WTC11 (cell line): ENCODE measurements around the gene OGFOD2.

Experiments used
- CTCF ChIP-seq: fragments of 200-600 bp; IDR thresholded peaks from 2 replicates; pipeline ENCODE4 v1.8.0; 2022; ENCODE audit warnings: antibody characterized with exemption
- ERG ChIP-seq: fragments of 250-450 bp; sonication (Bioruptor Pico); IDR thresholded peaks from 2 replicates; pipeline ENCODE4 v1.8.0; 2021; ENCODE audit warnings: mild to moderate bottlenecking
- ESRRA ChIP-seq: sonication (generic); formaldehyde crosslinking; IDR thresholded peaks from 2 replicates; pipeline ENCODE4 v1.8.1; 2022; ENCODE audit warnings: mild to moderate bottlenecking, missing genetic modification reagents, borderline replicate concordance
- FOXK1 ChIP-seq: sonication (generic); formaldehyde crosslinking; IDR thresholded peaks from 2 replicates; pipeline ENCODE4 v1.8.0; 2022; ENCODE audit warnings: mild to moderate bottlenecking, moderate library complexity, missing genetic modification reagents
- FOXP4 ChIP-seq: sonication (generic); formaldehyde crosslinking; IDR thresholded peaks from 2 replicates; pipeline ENCODE4 v1.8.0; 2022; ENCODE audit warnings: mild to moderate bottlenecking, missing genetic modification reagents
- HMGXB4 ChIP-seq: sonication (generic); formaldehyde crosslinking; IDR thresholded peaks from 2 replicates; pipeline ENCODE4 v1.8.1; 2023; ENCODE audit warnings: mild to moderate bottlenecking, moderate library complexity, missing genetic modification reagents
- NFYB ChIP-seq: sonication (generic); formaldehyde crosslinking; conservative IDR thresholded peaks from 2 replicates; pipeline ENCODE4 v1.8.0; 2022; ENCODE audit warnings: low read depth, missing genetic modification reagents
- NR1H2 ChIP-seq: sonication (generic); formaldehyde crosslinking; IDR thresholded peaks from 2 replicates; pipeline ENCODE4 v1.9.0; 2021; ENCODE audit warnings: mild to moderate bottlenecking, moderate library complexity, missing genetic modification reagents
- NR3C1 ChIP-seq: sonication (generic); formaldehyde crosslinking; conservative IDR thresholded peaks from 2 replicates; pipeline ENCODE4 v1.8.1; 2023; ENCODE audit warnings: low read depth, mild to moderate bottlenecking, missing genetic modification reagents
- STAT6 ChIP-seq: sonication (generic); formaldehyde crosslinking; conservative IDR thresholded peaks from 2 replicates; pipeline ENCODE4 v1.8.1; 2023; ENCODE audit warnings: mild to moderate bottlenecking, low read depth, missing genetic modification reagents, moderate library complexity
- ZNF121 ChIP-seq: sonication (generic); formaldehyde crosslinking; IDR thresholded peaks from 2 replicates; pipeline ENCODE4 v1.8.0; 2023; ENCODE audit warnings: missing genetic modification reagents

- TF ChIP-seq FOXK1 (CRISPR knock-in tag) (no peak), FOXP4 (CRISPR knock-in tag) (no peak), CTCF (no peak), NFYB (no peak), ESRRA (CRISPR knock-in tag) (no peak), ERG (CRISPR knock-in tag) (no peak), NR1H2 (CRISPR knock-in tag) (no peak), HMGXB4 (CRISPR knock-in tag) (no peak), NR3C1 (CRISPR knock-in tag) (no peak), STAT6 (no peak), ZNF121 (no peak)
Observed at GRCh38 chr12:122990961-122991622, 16.0 kb downstream of the OGFOD2 start.
